Bronchial epithelial cell (primary cell): Measurements from ENCODE around the gene CTCF. TPM values are rescaled to one million over a fixed set of nuclear protein-coding genes. Genes with fewer than 3 reads are reported as not detected.

Experiments
- DNase-seq: peaks from one replicate; pipeline ENCODE4 v3.0.0-alpha.2; 2010; ENCODE audit warnings: low read depth
- FAIRE-seq: peaks from 2 replicates; lab custom pipeline; 2011; peaks lifted over from hg19 to GRCh38; lab: Jason Lieb, UNC
- H3K27me3 ChIP-seq: 2 replicates; pipeline ENCODE4 v1.5.1; 2011; ENCODE audit warnings: low read length; ENCODE audit not compliant: control insufficient read depth, insufficient read depth
- H3K36me3 ChIP-seq: 2 replicates; pipeline ENCODE4 v1.5.1; 2011; ENCODE audit warnings: low read length; ENCODE audit not compliant: control insufficient read depth, insufficient read depth
- H3K4me3 ChIP-seq: 2 replicates; pipeline ENCODE4 v1.5.1; 2011; ENCODE audit warnings: mild to moderate bottlenecking, low read depth, low read length, control low read depth
- total RNA-seq: library from RNA; depleted of rRNA; stranded (reverse); fragments of >200 nt; gene quantifications from 2 replicates; pipeline ENCODE4 v1.2.1, GENCODE V29; 2014
- TF ChIP-seq, protein P1 (sequence below): IDR thresholded peaks from 2 replicates; pipeline ENCODE4 v1.5.1; 2011; ENCODE audit warnings: mild to moderate bottlenecking, moderate library complexity, low read length, control low read depth, inconsistent platforms; ENCODE audit not compliant: insufficient read depth, severe bottlenecking

Gene CTCF
- total RNA-seq, 1 donor from 2014 or later, result 21.1 TPM

DNA sequence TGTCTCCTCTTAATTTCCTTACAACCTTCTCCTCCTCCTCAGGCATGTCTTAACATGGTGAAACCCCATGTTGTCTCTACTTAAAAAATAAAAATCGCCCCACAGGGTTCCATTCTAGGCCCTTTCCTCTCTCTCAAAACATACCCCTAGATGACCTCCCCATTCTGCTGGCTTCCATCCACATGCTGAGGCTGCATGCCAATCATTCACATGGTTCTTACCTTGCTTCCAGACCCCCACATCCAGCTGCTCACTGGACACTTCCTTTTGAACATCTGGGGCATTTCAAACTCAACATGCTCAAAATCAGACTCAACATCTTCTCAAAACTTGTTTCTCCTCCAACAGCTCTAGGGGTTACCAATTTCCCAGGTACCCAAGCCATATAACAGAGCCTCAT, 12.4 kb upstream of the CTCF start:
- no peak for DNase-seq
- H3K27me3 ChIP-seq, result no peaks in the 10 kb centered on the region
- TF ChIP-seq, protein P1, sequence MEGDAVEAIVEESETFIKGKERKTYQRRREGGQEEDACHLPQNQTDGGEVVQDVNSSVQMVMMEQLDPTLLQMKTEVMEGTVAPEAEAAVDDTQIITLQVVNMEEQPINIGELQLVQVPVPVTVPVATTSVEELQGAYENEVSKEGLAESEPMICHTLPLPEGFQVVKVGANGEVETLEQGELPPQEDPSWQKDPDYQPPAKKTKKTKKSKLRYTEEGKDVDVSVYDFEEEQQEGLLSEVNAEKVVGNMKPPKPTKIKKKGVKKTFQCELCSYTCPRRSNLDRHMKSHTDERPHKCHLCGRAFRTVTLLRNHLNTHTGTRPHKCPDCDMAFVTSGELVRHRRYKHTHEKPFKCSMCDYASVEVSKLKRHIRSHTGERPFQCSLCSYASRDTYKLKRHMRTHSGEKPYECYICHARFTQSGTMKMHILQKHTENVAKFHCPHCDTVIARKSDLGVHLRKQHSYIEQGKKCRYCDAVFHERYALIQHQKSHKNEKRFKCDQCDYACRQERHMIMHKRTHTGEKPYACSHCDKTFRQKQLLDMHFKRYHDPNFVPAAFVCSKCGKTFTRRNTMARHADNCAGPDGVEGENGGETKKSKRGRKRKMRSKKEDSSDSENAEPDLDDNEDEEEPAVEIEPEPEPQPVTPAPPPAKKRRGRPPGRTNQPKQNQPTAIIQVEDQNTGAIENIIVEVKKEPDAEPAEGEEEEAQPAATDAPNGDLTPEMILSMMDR, result no peak
- FAIRE-seq, result no peak
- H3K36me3 ChIP-seq, result peaks cover 15% of the 10 kb centered on the region
- no peak overlapping the region for H3K4me3 ChIP-seq

DNA sequence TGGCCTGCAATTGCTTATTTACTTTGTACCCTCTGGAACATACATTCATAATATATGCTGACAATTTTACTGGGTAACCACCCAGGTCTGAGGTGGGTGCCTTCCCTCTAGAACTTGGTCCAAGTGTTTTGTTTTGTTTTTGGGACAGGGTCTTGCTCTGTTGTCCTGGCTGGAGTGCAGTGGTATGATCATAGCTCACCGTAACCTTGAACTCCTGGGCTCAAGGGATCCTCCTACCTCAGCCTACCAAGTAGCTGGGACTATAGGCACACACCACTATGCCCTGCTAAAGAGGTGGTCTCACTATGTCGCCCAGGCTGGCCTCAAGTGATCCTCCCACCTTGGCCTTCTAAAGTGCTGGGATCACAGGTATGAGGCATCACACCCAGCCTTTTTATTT, 11.2 kb upstream of the CTCF start:
- Histone ChIP-seq H3K4me3 (no peak overlapping the region), H3K27me3 (no peaks in the 10 kb centered on the region), H3K36me3 (peaks cover 7% of the 10 kb centered on the region)
- DNase-seq (no peak), FAIRE-seq (no peak)
- TF ChIP-seq, protein P1, result no peak

DNA sequence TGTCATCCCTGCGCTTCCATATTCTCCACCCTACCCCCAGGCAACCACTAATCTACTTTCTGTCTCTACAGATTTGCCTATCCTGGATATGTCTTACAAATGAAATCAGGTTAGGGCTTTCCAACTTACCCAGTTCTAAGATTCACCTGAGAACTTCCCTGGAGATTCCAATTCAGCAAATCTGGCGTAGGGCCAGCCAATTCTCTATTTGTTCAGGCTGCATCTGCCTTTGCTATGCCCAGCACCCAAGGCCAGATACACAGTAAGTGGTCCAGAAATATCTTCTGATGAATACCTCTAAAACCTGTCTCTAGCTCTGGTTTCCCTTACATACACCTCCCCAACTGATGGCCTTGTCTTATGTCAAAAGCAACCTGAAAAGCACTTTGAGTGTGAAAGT, 10.4 kb upstream of the CTCF start:
- Histone ChIP-seq H3K4me3 (no peak overlapping the region), H3K27me3 (no peaks in the 10 kb centered on the region), H3K36me3 (peaks cover 4% of the 10 kb centered on the region)
- FAIRE-seq, result no peak
- no peak for DNase-seq
- TF ChIP-seq, protein P1, result no peak

DNA sequence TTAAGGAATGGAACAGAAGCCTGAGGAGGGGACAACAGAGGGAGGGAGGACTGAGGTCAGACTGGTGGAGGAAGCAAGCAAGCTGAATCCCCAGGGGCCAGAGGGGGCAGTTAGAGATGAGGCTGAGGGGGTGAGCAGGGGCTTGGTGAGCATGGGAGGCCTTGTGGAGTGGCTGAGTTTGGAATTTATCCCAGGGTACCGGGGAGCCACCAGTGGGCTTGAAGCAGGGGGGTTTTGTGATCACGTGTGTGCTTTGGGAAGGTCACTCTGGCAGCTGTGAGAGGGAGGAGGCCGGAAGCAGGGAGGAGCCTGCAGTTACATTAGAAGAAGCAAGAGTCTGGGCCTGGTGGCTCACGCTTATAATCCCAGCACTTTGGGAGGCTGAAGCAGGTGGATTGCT, 9.8 kb upstream of the CTCF start:
- Histone ChIP-seq H3K36me3 (peaks cover 2% of the 10 kb centered on the region), H3K27me3 (no peaks in the 10 kb centered on the region), H3K4me3 (no peak overlapping the region)
- TF ChIP-seq, protein P1, result no peak
- no peak for FAIRE-seq
- no peak for DNase-seq

DNA sequence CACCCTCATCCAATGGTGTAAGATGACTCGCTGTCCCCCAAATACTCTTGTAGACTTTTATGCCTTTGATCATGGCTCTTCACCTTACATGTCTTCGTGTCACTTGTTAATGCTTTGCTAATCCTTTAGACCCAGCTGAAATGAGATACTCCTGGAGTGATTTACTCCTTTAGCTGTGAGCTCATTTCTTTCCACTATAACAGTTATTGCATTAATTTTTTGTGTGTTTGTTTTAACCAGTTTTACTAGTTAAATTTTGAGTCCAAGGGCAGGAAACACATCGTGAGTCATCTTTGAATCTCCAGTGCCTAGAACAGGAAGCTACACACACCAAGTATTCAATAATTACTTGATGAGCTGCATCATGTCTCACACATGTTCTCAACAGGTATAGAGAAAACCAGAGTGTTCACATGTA, 6.5 kb upstream of the CTCF start:
- Histone ChIP-seq H3K27me3 (no peaks in the 10 kb centered on the region), H3K4me3 (no peak overlapping the region), H3K36me3 (no peaks in the 10 kb centered on the region)
- TF ChIP-seq, protein P1, result no peak
- DNase-seq, result peak; percentile 92
- FAIRE-seq, result no peak

DNA sequence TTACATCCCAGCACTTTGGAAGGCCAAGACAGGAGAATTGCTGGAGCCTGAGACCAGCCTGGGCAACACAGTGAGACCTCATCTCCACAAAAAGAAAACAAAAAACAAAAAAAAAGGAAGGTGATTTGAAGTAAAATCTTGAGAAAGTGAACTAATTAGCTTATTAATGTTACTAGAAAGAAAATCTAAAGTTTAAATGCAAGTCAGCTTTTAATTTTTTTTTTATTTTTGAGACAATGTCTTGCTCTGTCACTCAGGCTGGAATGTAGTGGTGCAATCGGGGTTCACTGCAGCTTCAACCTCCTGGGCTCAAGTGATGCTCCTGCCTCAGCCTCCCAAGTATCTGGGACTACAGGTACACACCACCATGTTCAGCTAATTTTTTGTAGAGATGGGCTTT, 3.5 kb upstream of the CTCF start:
- Histone ChIP-seq H3K36me3 (no peaks in the 10 kb centered on the region), H3K4me3 (no peak overlapping the region), H3K27me3 (no peaks in the 10 kb centered on the region)
- FAIRE-seq (no peak), DNase-seq (no peak)
- TF ChIP-seq, protein P1, result no peak
